MM.1S (cell line): ENCODE measurements around the gene RPL19.

ENCODE experiments used
- CTCF ChIP-seq: fragments of 300-600 bp; sonication (generic); IDR thresholded peaks from 2 replicates; pipeline ENCODE4 v1.5.1; 2016; ENCODE audit warnings: antibody characterized with exemption, low read length, mixed read lengths
- EZH2 ChIP-seq: fragments of 300-600 bp; sonication (generic); optimal IDR thresholded peaks from 2 replicates; pipeline ENCODE3; 2017; ENCODE audit warnings: low read depth, mild to moderate bottlenecking, antibody characterized with exemption, low read length, mixed read lengths
- EZH2phosphoT487 ChIP-seq: fragments of 300-600 bp; sonication (generic); IDR thresholded peaks from 2 replicates; pipeline ENCODE4 v1.6.1; 2018; ENCODE audit warnings: antibody characterized with exemption, low read length

GRCh38 chr17:39236450-39236927 lies 36.4 kb downstream of the RPL19 start:
- TF ChIP-seq CTCF (no peak), EZH2 (no peak), EZH2phosphoT487 (no peak)
